ENCODE data around the gene UTS2R. TPM values are rescaled to one million over a fixed set of nuclear protein-coding genes. Genes with fewer than 3 reads are reported as not detected.
"Not testable (repeated sequence)": the region's sequence is repeated elsewhere in the genome, so short reads cannot be mapped to it uniquely, and the experiment has no call there.

UTS2R gene
- total RNA-seq, 2 donors from 2014 or later: not detected

- Histone ChIP-seq H3K27ac (no peak overlapping the region), H3K4me1 (replicated peaks) (no peaks in the 10 kb centered on the region), H3K4me3 (no peak overlapping the region), H3K9me3 (no peaks in the 10 kb centered on the region), H3K27me3 (replicated peaks; ENCODE audit: insufficient read depth) (peaks cover 30% of the 10 kb centered on the region), H3K36me3 (no peaks in the 10 kb centered on the region)
- intact Hi-C loops (cut with DNase I): no loop called here
- 48% methylated on average over 7 of the region's 10 CpGs for WGBS
- TF ChIP-seq CTCF (IDR thresholded peaks at IDR 0.05) (no peak), POLR2AphosphoS5 (IDR thresholded peaks at IDR 0.05) (no peak), POLR2A (IDR thresholded peaks at IDR 0.05) (no peak)
- no peak for DNase-seq (ENCODE audit: low spot score)
Observed at GRCh38 chr17:82378741-82379021, 7.1 kb downstream of the UTS2R start.

- DNase-seq (ENCODE audit: low spot score): no peak
- intact Hi-C loops (cut with DNase I): no loop called here
- WGBS: 56% methylated on average over 23 of the region's 23 CpGs
- Histone ChIP-seq H3K4me3 (no peak overlapping the region), H3K4me1 (replicated peaks) (peaks cover 5% of the 10 kb centered on the region), H3K27ac (no peak overlapping the region), H3K27me3 (replicated peaks; ENCODE audit: insufficient read depth) (peaks cover 12% of the 10 kb centered on the region), H3K36me3 (no peaks in the 10 kb centered on the region), H3K9me3 (no peaks in the 10 kb centered on the region)
- TF ChIP-seq CTCF (IDR thresholded peaks at IDR 0.05) (no peak), POLR2AphosphoS5 (IDR thresholded peaks at IDR 0.05) (no peak)
Observed at GRCh38 chr17:82380860-82381702, 9.5 kb downstream of the UTS2R start.

- H3K36me3 ChIP-seq; intact Hi-C loops (cut with DNase I); H3K4me3 ChIP-seq; H3K4me1 ChIP-seq (replicated peaks); DNase-seq (ENCODE audit: low spot score); H3K27me3 ChIP-seq (replicated peaks; ENCODE audit: insufficient read depth); H3K27ac ChIP-seq; H3K9me3 ChIP-seq: not testable (repeated sequence)
- 80% methylated on average over 10 of the region's 10 CpGs for WGBS
Observed at GRCh38 chr17:82381703-82382009, 10.1 kb downstream of the UTS2R start.

GRCh38 chr17:82382220-82382932, 10.8 kb downstream of the UTS2R start:
- H3K4me3 ChIP-seq; intact Hi-C loops (cut with DNase I); H3K27me3 ChIP-seq (replicated peaks; ENCODE audit: insufficient read depth): not testable (repeated sequence)

GRCh38 chr17:82382933-82383255, 11.3 kb downstream of the UTS2R start:
- intact Hi-C loops (cut with DNase I): no loop called here
- no peak overlapping the region for H3K4me3 ChIP-seq
- TF ChIP-seq POLR2A (IDR thresholded peaks at IDR 0.05) (no peak), CTCF (IDR thresholded peaks at IDR 0.05) (no peak), POLR2AphosphoS5 (IDR thresholded peaks at IDR 0.05) (no peak)

More at GRCh38 chr17:82382220-82382932, 10.8 kb downstream of the UTS2R start:
- not testable (repeated sequence) for H3K36me3 ChIP-seq; H3K9me3 ChIP-seq; H3K27ac ChIP-seq; H3K4me1 ChIP-seq (replicated peaks); DNase-seq (ENCODE audit: low spot score)
- 86% methylated on average over 21 of the region's 21 CpGs for WGBS

GRCh38 chr17:82383411-82383810, 11.8 kb downstream of the UTS2R start:
- no peak overlapping the region for H3K4me3 ChIP-seq
- H3K36me3 ChIP-seq: no peaks in the 10 kb centered on the region
- H3K27me3 ChIP-seq (replicated peaks; ENCODE audit: insufficient read depth): peaks cover 2% of the 10 kb centered on the region
- DNase-seq (ENCODE audit: low spot score): no peak
- TF ChIP-seq POLR2AphosphoS5 (IDR thresholded peaks at IDR 0.05) (no peak), CTCF (IDR thresholded peaks at IDR 0.05) (no peak), POLR2A (IDR thresholded peaks at IDR 0.05) (no peak)
- H3K27ac ChIP-seq: no peak overlapping the region
- intact Hi-C loops (cut with DNase I): no loop called here
- H3K4me1 ChIP-seq (replicated peaks): peaks cover 5% of the 10 kb centered on the region
- 45% methylated on average over 14 of the region's 18 CpGs for WGBS
- no peaks in the 10 kb centered on the region for H3K9me3 ChIP-seq

More at GRCh38 chr17:82382933-82383255, 11.3 kb downstream of the UTS2R start:
- 79% methylated on average over 11 of the region's 11 CpGs for WGBS
- H3K4me1 ChIP-seq (replicated peaks): peaks cover 5% of the 10 kb centered on the region
- H3K27ac ChIP-seq: no peak overlapping the region
- no peaks in the 10 kb centered on the region for H3K9me3 ChIP-seq
- no peaks in the 10 kb centered on the region for H3K36me3 ChIP-seq
- peaks cover 7% of the 10 kb centered on the region for H3K27me3 ChIP-seq (replicated peaks; ENCODE audit: insufficient read depth)
- no peak for DNase-seq (ENCODE audit: low spot score)
